Large intestine (tissue), 3 donors: Measurements from ENCODE around the gene SPIB. TPM values are rescaled to one million over a fixed set of nuclear protein-coding genes. Genes with fewer than 3 reads are reported as not detected.
A peak's percentile ranks its signal among the peaks of the same experiment; 100 is the strongest.

ENCODE experiments used
- DNase-seq, 2 donors: peaks; one replicate each; pipeline versions ENCODE4 v3.0.0 to v3.0.0-alpha.2; 2013
- H3K27ac ChIP-seq: one replicate; pipeline ENCODE4 v1.5.1; 2013; ENCODE audit warnings: low read length
- H3K27me3 ChIP-seq: 2 replicates; pipeline ENCODE4 v1.6.1; 2013; ENCODE audit warnings: low read length; ENCODE audit not compliant: control insufficient read depth, insufficient read depth
- H3K36me3 ChIP-seq: 2 replicates; pipeline ENCODE4 v1.6.1; 2013; ENCODE audit warnings: low read length; ENCODE audit not compliant: control insufficient read depth, insufficient read depth
- H3K4me1 ChIP-seq: one replicate; pipeline ENCODE4 v1.6.1; 2013; ENCODE audit warnings: low read length; ENCODE audit not compliant: control insufficient read depth, insufficient read depth
- H3K4me3 ChIP-seq: one replicate; pipeline ENCODE4 v1.5.1; 2013; ENCODE audit warnings: low read length
- H3K9me3 ChIP-seq: one replicate; pipeline ENCODE4 v1.6.1; 2013; ENCODE audit warnings: mild to moderate bottlenecking, low read depth, low read length, moderate library complexity; ENCODE audit not compliant: control insufficient read depth
- WGBS: methylation state at CpG from one replicate; pipeline ENCODE4 v1.1.5; 2013; ENCODE audit warnings: low lambda C conversion rate; ENCODE audit not compliant: insufficient coverage; 5-methylcytosine and 5-hydroxymethylcytosine counted together
- polyA plus RNA-seq: library from polyadenylated mRNA; unstranded; fragments of 120-200 nt; gene quantifications from one replicate; pipeline ENCODE4 v1.2.1, GENCODE V29; 2013

Gene SPIB
- polyA plus RNA-seq, 1 donor, result 13.5 TPM

- no peaks in the 10 kb centered on the region for H3K9me3 ChIP-seq
- no CpG with 5 or more reads among the region's 17 CpGs for WGBS
- no peak overlapping the region for H3K4me3 ChIP-seq
- no peaks in the 10 kb centered on the region for H3K27me3 ChIP-seq
- H3K27ac ChIP-seq, result no peak overlapping the region
- DNase-seq, result no peak
- H3K36me3 ChIP-seq, result peaks cover 18% of the 10 kb centered on the region
- H3K4me1 ChIP-seq, result peaks cover 14% of the 10 kb centered on the region
Measured at GRCh38 chr19:50409347-50409746, 9.4 kb upstream of the SPIB start.

GRCh38 chr19:50410109-50410508 lies 8.6 kb upstream of the SPIB start:
- peaks cover 17% of the 10 kb centered on the region for H3K4me1 ChIP-seq
- H3K27me3 ChIP-seq, result no peaks in the 10 kb centered on the region
- H3K27ac ChIP-seq, result peak overlapping the region; percentile 63
- no CpG with 5 or more reads among the region's 10 CpGs for WGBS
- H3K9me3 ChIP-seq, result no peaks in the 10 kb centered on the region
- peaks cover 18% of the 10 kb centered on the region for H3K36me3 ChIP-seq
- no peak for DNase-seq
- H3K4me3 ChIP-seq, result no peak overlapping the region

- Histone ChIP-seq H3K4me1 (peaks cover 22% of the 10 kb centered on the region), H3K36me3 (peaks cover 14% of the 10 kb centered on the region), H3K27ac (no peak overlapping the region), H3K27me3 (no peaks in the 10 kb centered on the region), H3K9me3 (peaks cover 5% of the 10 kb centered on the region), H3K4me3 (no peak overlapping the region)
- DNase-seq, result no peak
- WGBS, result 100% methylated on average over 1 of the region's 2 CpGs
Measured at GRCh38 chr19:50412419-50412818, 6.3 kb upstream of the SPIB start.

GRCh38 chr19:50413096-50413495 lies 5.6 kb upstream of the SPIB start:
- Histone ChIP-seq H3K9me3 (peaks cover 5% of the 10 kb centered on the region), H3K36me3 (peaks cover 14% of the 10 kb centered on the region), H3K27ac (no peak overlapping the region), H3K27me3 (peaks cover 5% of the 10 kb centered on the region), H3K4me3 (no peak overlapping the region), H3K4me1 (peaks cover 22% of the 10 kb centered on the region)
- no peak for DNase-seq
- no CpG with 5 or more reads among the region's 13 CpGs for WGBS

- Histone ChIP-seq H3K27ac (no peak overlapping the region), H3K9me3 (peaks cover 5% of the 10 kb centered on the region), H3K4me3 (no peak overlapping the region), H3K4me1 (peaks cover 22% of the 10 kb centered on the region), H3K27me3 (peaks cover 9% of the 10 kb centered on the region), H3K36me3 (peaks cover 14% of the 10 kb centered on the region)
- no CpG with 5 or more reads among the region's 21 CpGs for WGBS
- no peak for DNase-seq
Measured at GRCh38 chr19:50413531-50413930, 5.2 kb upstream of the SPIB start.

GRCh38 chr19:50414864-50415660 lies 3.7 kb upstream of the SPIB start:
- Histone ChIP-seq H3K27ac (no peak overlapping the region), H3K9me3 (peaks cover 5% of the 10 kb centered on the region), H3K36me3 (peaks cover 4% of the 10 kb centered on the region), H3K27me3 (peaks cover 24% of the 10 kb centered on the region), H3K4me3 (no peak overlapping the region), H3K4me1 (peaks cover 21% of the 10 kb centered on the region)
- peak; percentile 62 to 66 for DNase-seq
- WGBS, result no CpG with 5 or more reads among the region's 37 CpGs

GRCh38 chr19:50415661-50416033 lies 3.1 kb upstream of the SPIB start:
- H3K9me3 ChIP-seq, result peaks cover 5% of the 10 kb centered on the region
- H3K4me3 ChIP-seq, result no peak overlapping the region
- peaks cover 15% of the 10 kb centered on the region for H3K4me1 ChIP-seq
- H3K27me3 ChIP-seq, result peaks cover 24% of the 10 kb centered on the region
- H3K36me3 ChIP-seq, result peaks cover 4% of the 10 kb centered on the region
- no peak overlapping the region for H3K27ac ChIP-seq
- WGBS, result no CpG with 5 or more reads among the region's 22 CpGs
- no peak for DNase-seq

- no peak overlapping the region for H3K4me3 ChIP-seq
- H3K9me3 ChIP-seq, result peaks cover 5% of the 10 kb centered on the region
- peaks cover 4% of the 10 kb centered on the region for H3K36me3 ChIP-seq
- DNase-seq, result no peak
- H3K27me3 ChIP-seq, result peaks cover 24% of the 10 kb centered on the region
- peaks cover 9% of the 10 kb centered on the region for H3K4me1 ChIP-seq
- WGBS, result 80% methylated on average over 2 of the region's 35 CpGs
- no peak overlapping the region for H3K27ac ChIP-seq
Measured at GRCh38 chr19:50416034-50416977, 2.4 kb upstream of the SPIB start.

- peaks cover 5% of the 10 kb centered on the region for H3K9me3 ChIP-seq
- H3K4me1 ChIP-seq, result peaks cover 8% of the 10 kb centered on the region
- no peak overlapping the region for H3K4me3 ChIP-seq
- H3K36me3 ChIP-seq, result peaks cover 4% of the 10 kb centered on the region
- H3K27ac ChIP-seq, result no peak overlapping the region
- peaks cover 24% of the 10 kb centered on the region for H3K27me3 ChIP-seq
- WGBS, result no CpG with 5 or more reads among the region's 42 CpGs
- DNase-seq, result peak in 1 of 2 donors; percentile 46
Measured at GRCh38 chr19:50417111-50418081, 1.3 kb upstream of the SPIB start.
